Skeletal muscle satellite cell (primary cell): ENCODE results near the gene MINDY1.

ENCODE experiments used
- H3K27me3 ChIP-seq: 2 replicates; pipeline ENCODE4 v1.7.0; 2013; ENCODE audit warnings: low read length; ENCODE audit not compliant: control insufficient read depth, insufficient read depth
- H3K36me3 ChIP-seq: 2 replicates; pipeline ENCODE4 v1.7.0; 2013; ENCODE audit warnings: mild to moderate bottlenecking, control low read depth, low read length; ENCODE audit not compliant: insufficient read depth
- H3K4me1 ChIP-seq: 2 replicates; pipeline ENCODE4 v1.7.0; 2013; ENCODE audit warnings: low read length; ENCODE audit not compliant: control insufficient read depth, insufficient read depth
- H3K4me2 ChIP-seq: 2 replicates; pipeline ENCODE4 v1.7.0; 2013; ENCODE audit warnings: mild to moderate bottlenecking, low read length
- H3K4me3 ChIP-seq: 2 replicates; pipeline ENCODE4 v1.7.0; 2013; ENCODE audit warnings: low read length
- H3K9ac ChIP-seq: 2 replicates; pipeline ENCODE4 v1.7.0; 2013; ENCODE audit warnings: mild to moderate bottlenecking, low read depth, low read length, moderate library complexity
- H3K9me3 ChIP-seq: replicated peaks from 2 replicates; pipeline ENCODE4 v1.7.0; 2013; ENCODE audit warnings: mild to moderate bottlenecking, control low read depth, low read length

Gene MINDY1

GRCh38 chr1:150999926-151000325 is 6.8 kb downstream of the MINDY1 start:
- Histone ChIP-seq H3K36me3 (peaks cover 9% of the 10 kb centered on the region), H3K4me3 (no peak overlapping the region), H3K27me3 (no peaks in the 10 kb centered on the region), H3K4me1 (peaks cover 20% of the 10 kb centered on the region), H3K4me2 (no peak overlapping the region), H3K9me3 (no peaks in the 10 kb centered on the region), H3K9ac (no peak overlapping the region)

- H3K36me3 ChIP-seq, result peaks cover 9% of the 10 kb centered on the region
- H3K4me1 ChIP-seq, result peaks cover 17% of the 10 kb centered on the region
- no peak overlapping the region for H3K4me3 ChIP-seq
- H3K9me3 ChIP-seq, result no peaks in the 10 kb centered on the region
- H3K27me3 ChIP-seq, result no peaks in the 10 kb centered on the region
- peak overlapping the region; percentile 34 for H3K9ac ChIP-seq
- H3K4me2 ChIP-seq, result peak overlapping the region; percentile 49
Measured at GRCh38 chr1:150999051-150999674, 7.5 kb downstream of the MINDY1 start.

GRCh38 chr1:150997949-150998348 is 8.8 kb downstream of the MINDY1 start:
- H3K27me3 ChIP-seq, result no peaks in the 10 kb centered on the region
- peaks cover 9% of the 10 kb centered on the region for H3K36me3 ChIP-seq
- no peaks in the 10 kb centered on the region for H3K9me3 ChIP-seq

GRCh38 chr1:150997126-150997872 is 9.4 kb downstream of the MINDY1 start:
- Histone ChIP-seq H3K27me3 (no peaks in the 10 kb centered on the region), H3K36me3 (peaks cover 9% of the 10 kb centered on the region), H3K4me3 (no peak overlapping the region), H3K4me1 (peaks cover 17% of the 10 kb centered on the region), H3K4me2 (no peak overlapping the region), H3K9me3 (no peaks in the 10 kb centered on the region), H3K9ac (no peak overlapping the region)

More at GRCh38 chr1:150997949-150998348, 8.8 kb downstream of the MINDY1 start:
- no peak overlapping the region for H3K4me2 ChIP-seq
- H3K4me1 ChIP-seq, result peaks cover 17% of the 10 kb centered on the region
- H3K4me3 ChIP-seq, result no peak overlapping the region
- H3K9ac ChIP-seq, result no peak overlapping the region

- H3K9me3 ChIP-seq, result no peaks in the 10 kb centered on the region
- H3K4me2 ChIP-seq, result no peak overlapping the region
- H3K36me3 ChIP-seq, result peaks cover 9% of the 10 kb centered on the region
- no peak overlapping the region for H3K4me3 ChIP-seq
- H3K27me3 ChIP-seq, result no peaks in the 10 kb centered on the region
- no peak overlapping the region for H3K9ac ChIP-seq
- H3K4me1 ChIP-seq, result peaks cover 17% of the 10 kb centered on the region
Measured at GRCh38 chr1:150995896-150996295, 10.8 kb downstream of the MINDY1 start.

GRCh38 chr1:150995460-150995859 is 11.2 kb downstream of the MINDY1 start:
- Histone ChIP-seq H3K36me3 (peaks cover 9% of the 10 kb centered on the region), H3K9me3 (no peaks in the 10 kb centered on the region), H3K27me3 (no peaks in the 10 kb centered on the region), H3K4me2 (no peak overlapping the region), H3K9ac (no peak overlapping the region), H3K4me3 (no peak overlapping the region), H3K4me1 (peaks cover 17% of the 10 kb centered on the region)

GRCh38 chr1:150994248-150994647 is 12.5 kb downstream of the MINDY1 start:
- Histone ChIP-seq H3K9ac (no peak overlapping the region), H3K27me3 (no peaks in the 10 kb centered on the region), H3K36me3 (peaks cover 9% of the 10 kb centered on the region), H3K4me3 (no peak overlapping the region), H3K4me1 (peaks cover 10% of the 10 kb centered on the region), H3K9me3 (no peaks in the 10 kb centered on the region), H3K4me2 (no peak overlapping the region)

GRCh38 chr1:150992626-150993025 is 14.1 kb downstream of the MINDY1 start:
- H3K4me3 ChIP-seq, result no peak overlapping the region
- peaks cover 5% of the 10 kb centered on the region for H3K36me3 ChIP-seq
- H3K4me2 ChIP-seq, result no peak overlapping the region
- no peak overlapping the region for H3K9ac ChIP-seq
- no peaks in the 10 kb centered on the region for H3K27me3 ChIP-seq
- H3K9me3 ChIP-seq, result no peaks in the 10 kb centered on the region
- H3K4me1 ChIP-seq, result peaks cover 3% of the 10 kb centered on the region

GRCh38 chr1:150987924-150988323 is 18.8 kb downstream of the MINDY1 start:
- no peaks in the 10 kb centered on the region for H3K36me3 ChIP-seq
- no peaks in the 10 kb centered on the region for H3K9me3 ChIP-seq
- H3K27me3 ChIP-seq, result no peaks in the 10 kb centered on the region
- no peak overlapping the region for H3K9ac ChIP-seq
- no peak overlapping the region for H3K4me3 ChIP-seq
- no peak overlapping the region for H3K4me2 ChIP-seq
- no peaks in the 10 kb centered on the region for H3K4me1 ChIP-seq

GRCh38 chr1:150985179-150985825 is 21.4 kb downstream of the MINDY1 start:
- H3K36me3 ChIP-seq, result no peaks in the 10 kb centered on the region
- no peak overlapping the region for H3K4me3 ChIP-seq
- no peaks in the 10 kb centered on the region for H3K27me3 ChIP-seq
- H3K9ac ChIP-seq, result no peak overlapping the region
- H3K4me2 ChIP-seq, result no peak overlapping the region
- H3K4me1 ChIP-seq, result peaks cover 12% of the 10 kb centered on the region
- no peaks in the 10 kb centered on the region for H3K9me3 ChIP-seq

GRCh38 chr1:150981805-150982712 is 24.6 kb downstream of the MINDY1 start, which contains the start of gene ANXA9:
Gene ANXA9, plus strand, starts transcription at chr1:150982292. Its CDS starts 814 bp downstream, at chr1:150983106.
- no peaks in the 10 kb centered on the region for H3K27me3 ChIP-seq
- no peaks in the 10 kb centered on the region for H3K36me3 ChIP-seq
- H3K9me3 ChIP-seq, result no peaks in the 10 kb centered on the region
- H3K9ac ChIP-seq, result no peak within 1 kb of the TSS
- H3K4me1 ChIP-seq, result peaks cover 38% of the 10 kb centered on the region
- H3K4me2 ChIP-seq, result no peak within 1 kb of the TSS
- H3K4me3 ChIP-seq, result no peak within 1 kb of the TSS
